ENCODE measurements around the gene SPATC1L.

The SPATC1L gene

DNA sequence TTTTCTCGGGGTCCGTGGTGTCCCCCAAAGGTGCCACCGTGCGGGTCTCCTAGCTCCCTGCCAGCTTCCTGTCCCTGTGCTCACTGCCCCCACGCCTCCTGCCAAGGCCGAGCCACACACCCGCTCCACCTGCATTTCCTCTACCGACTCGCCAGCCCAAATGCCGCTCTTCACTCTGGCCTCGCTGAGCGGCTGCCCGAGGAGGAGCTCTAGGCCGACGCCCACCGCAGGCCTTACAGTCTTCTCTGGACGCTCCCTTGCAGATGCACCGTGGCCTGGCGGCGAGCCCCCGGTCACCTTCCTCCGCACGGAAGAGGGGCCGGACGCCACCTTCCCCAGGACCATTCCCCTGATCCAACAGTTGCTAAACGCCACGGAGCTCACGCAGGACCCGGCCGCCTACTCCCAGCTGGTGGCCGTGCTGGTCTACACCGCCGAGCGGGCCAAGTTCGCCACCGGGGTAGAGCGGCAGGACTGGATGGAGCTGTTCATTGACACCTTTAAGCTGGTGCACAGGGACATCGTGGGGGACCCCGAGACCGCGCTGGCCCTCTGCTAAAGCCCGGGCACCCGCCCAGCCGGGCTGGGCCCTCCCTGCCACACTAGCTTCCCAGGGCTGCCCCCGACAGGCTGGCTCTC lies 55.2 kb downstream of the SPATC1L start:
- DNase-seq, result no peak

DNA sequence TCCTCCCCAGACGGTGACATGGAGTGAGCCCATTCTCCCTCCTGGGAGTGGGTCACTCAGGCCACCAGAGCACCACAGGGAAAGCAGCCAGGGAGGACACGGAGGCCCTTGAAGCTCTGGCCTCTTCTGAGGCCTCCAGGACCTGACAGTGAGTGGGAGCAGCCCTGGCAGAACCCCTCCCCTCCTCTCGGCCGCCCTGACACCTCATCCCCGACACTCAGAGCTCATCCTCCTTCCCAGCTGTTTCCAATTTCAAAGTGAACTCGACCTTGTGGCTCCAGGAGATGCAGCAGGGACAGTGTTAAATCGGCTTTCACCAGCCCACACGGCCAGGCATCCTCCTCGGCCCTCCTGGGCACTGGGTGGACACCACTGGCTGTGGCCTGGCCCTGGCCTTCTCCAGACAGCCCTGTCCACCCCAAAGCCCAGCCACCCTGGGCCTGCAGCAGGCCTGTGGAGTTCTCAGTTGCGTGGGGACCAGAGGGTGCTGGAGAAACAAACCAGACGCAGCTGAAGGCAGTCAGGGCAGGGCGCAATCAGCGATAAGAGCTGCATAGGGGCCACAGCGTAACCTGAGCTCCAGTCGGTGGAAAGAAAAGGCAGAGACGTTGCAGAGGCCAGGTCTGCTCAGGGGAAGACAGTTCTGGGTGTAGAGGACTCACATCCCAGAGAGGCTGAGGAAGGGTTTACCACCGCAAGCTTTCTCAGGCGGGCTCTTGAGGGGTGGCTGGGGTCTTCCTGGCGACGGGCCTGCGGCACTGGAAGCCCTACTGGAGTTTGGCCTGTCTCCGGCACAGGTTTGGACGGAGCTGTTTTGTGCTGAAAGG lies 55.9 kb downstream of the SPATC1L start:
- DNase-seq, result no peak

DNA sequence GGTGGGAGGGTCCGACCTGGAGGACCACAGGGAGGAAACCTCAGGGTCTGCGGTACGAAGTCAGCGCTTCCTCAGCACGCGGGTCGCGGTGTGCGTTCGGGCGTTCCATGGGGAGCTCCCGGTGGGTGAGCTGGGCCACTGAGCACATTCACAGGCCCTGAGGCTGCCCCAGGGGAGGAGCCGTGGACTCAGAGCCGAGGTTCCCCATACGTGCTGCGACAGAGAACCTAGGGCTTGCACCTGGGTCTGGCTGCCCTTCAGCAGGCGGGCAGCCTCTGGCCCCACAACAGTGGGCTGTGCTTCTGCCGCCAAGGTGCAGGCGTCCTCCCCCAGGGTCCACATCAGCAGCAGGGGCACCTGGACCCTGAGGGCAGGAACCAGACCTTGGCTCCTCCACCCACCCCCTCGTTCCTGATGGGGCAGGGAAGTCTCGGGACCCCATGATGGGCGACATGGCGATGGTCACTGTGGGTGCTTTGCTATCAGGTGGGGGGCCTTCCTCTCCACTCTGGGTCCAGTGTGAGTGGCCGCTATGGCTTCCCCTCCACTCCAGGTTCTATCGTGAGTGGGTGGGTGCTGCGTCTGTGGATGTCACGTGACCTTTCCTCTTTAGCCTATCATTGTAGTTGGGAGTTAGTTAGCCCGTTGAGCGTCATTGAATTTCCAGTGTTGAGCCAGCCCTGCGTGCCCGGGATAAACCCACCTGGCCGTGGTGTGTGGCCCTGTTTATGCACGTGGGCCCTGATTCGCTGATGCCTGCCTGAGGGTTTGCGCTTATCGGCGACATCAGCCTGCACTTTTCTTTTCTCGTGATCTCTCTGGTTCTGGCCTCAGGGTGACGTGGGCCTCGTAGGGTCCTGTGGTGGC lies 56.8 kb downstream of the SPATC1L start:
- DNase-seq, result no peak

DNA sequence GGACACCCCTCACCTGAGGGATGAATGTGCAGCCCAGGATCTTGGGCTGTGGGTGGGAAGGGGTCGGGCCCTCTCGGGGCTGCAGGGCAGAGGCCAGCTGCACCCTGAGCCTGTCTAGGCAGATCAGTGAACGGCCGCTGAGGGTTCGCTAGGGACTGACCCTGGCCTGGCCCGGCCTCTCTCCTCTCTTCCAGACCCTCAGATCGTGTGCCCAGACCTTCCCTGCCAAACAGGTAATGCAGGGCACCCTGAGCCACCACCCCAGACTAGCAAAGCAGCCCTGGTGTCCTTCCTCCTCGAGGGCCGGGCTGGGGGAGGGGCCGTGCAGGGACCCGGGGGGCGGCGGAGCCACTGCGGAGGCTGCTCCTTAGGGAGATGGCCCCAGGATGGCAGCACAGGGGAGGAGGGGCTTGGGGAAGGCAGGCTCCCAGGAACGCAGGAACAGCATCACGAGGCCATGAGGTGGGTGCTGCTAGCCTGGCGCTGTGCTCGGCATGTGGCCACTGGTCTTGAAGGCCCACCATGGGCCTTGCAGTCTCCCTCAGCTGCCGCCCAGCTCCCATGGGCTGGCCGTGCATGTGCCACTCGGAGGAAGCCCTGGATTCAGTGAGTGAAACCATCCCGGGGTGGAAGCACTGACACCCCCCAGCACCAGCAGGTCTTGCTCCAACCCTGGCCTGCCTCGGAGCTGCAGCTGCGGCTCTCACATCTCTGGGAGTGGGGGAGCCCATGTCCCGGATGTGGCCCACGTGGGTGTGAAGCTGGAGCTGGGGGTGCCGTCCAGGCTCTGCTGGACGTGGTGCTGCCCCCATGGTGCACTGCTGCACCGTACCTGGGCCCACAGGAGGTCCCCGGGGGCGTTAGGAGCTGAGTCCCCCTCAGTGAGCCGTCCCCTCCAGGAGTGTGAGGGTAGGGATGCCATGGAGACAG lies 57.7 kb downstream of the SPATC1L start:
- DNase-seq, result no peak

DNA sequence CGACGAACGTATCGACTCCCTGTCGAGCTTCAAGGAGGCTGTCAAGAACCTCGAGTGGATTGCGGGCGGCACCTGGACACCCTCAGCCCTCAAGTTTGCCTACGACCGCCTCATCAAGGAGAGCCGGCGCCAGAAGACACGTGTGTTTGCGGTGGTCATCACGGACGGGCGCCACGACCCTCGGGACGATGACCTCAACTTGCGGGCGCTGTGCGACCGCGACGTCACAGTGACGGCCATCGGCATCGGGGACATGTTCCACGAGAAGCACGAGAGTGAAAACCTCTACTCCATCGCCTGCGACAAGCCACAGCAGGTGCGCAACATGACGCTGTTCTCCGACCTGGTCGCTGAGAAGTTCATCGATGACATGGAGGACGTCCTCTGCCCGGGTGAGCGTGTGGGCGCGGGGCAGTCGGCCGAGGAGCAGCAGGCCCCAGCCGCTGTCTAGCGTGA lies 58.4 kb downstream of the SPATC1L start:
- DNase-seq, result no peak

DNA sequence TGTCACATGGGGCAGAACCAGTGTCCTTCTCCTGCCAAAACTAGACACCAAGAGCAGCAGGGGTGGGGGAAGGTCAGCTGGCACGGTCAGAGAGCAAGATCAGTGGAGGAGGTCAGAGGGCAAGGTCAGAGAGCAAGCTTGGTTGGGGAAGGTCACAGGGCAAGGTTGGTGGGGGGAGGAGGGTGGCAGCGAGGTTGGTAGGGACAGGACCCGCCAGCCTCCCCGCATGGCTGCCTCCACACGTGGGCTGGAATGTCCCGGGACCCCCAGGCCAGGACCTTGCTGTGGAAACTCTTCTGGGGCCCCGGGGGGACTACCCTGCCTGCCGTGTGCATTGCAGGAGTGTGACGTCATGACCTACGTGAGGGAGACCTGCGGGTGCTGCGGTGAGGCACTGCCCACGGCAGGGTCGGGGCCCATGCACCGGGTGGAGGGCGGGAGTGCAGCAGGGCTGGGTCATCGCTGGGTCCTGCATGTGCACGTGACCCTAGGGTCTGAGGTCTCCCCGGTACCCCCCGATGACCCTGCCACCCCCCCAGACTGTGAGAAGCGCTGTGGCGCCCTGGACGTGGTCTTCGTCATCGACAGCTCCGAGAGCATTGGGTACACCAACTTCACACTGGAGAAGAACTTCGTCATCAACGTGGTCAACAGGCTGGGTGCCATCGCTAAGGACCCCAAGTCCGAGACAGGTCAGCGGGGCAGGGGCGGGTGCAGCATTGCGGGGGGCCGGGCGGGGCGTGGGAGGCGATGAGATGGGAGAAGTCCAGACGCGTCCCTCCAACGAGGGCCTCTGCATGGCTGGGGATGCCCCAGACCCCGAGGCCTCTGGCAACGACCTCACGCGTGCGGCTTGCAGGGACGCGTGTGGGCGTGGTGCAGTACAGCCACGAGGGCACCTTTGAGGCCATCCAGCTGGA lies 59.1 kb downstream of the SPATC1L start:
- DNase-seq, result no peak

DNA sequence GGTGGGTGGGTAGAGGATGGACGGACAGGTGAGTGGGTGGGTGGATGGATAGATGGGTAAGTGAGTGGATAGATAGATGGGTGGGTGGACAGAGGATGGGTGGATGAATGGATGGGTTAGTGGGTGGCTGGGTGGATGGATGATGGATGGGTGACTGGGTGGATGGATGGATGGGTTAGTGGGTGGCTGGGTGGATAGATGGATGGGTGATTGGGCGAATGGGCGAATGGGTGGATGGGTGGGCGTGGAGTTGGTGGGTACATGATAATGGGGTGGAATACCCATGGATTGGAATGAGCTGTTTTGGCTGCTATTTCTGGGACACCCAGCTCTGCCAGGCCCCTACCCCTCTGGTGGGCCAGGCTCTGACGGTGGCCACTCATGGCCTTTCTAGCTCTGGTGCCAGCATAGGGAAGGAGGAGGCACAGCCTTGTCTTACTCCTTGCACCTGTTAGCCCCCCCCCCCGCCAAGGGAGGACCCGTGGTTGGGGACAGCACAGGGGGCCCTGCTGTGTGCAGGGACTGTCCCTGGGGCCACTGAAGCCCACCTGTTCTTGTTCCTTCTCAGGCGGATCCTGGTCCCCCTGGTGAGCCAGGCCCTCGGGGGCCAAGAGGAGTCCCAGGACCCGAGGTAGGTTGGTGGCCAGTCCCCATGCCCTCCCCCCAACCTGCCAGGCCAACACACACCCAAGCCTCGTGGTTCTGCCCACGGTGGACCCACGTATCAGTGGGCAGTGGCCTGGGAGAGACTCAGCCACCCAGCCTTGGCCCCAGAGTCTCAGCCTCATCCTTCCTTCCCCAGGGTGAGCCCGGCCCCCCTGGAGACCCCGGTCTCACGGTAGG lies 60.0 kb downstream of the SPATC1L start:
- DNase-seq, result no peak

DNA sequence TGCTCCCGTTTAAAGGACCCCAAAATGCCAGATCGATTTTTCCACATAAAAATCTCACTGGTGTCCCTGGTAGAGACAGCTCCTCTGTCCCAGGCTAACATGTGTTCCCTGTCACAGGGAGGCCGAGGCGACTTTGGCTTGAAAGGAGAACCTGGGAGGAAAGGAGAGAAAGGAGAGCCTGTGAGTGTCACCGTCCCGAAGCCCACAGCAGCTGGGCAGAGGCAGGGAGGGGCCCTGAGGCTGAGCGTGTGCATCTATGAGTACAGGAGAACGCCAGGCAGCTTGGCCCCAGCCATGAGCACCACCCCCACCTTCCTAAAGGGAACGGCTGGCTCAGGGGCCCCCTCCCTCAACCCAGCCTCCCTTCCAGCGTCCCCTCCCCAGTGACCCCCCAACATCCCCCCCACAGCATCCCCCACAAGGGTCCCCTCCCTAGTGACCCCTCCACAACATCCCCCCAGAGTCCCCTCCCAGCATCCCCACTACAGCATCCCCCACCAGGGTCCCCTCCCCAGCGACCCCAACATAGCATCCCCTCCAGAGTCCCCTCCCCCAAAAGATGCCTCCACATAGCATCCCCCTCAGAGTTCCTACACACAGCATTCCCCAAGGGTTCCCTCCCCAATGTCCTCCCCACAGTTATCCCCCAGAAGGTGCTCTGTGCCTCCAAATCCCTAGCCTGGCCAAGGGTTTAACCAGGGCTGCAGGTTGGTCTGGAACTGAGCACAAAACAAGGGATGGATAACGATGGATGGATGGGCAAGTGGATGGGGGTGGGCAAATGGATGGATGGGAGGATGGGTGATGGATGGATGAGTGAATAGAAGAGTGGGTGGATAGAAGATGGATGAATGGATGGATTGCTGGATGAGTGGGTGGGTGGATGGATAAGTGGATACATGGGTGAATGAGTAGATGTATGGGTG lies 61.2 kb downstream of the SPATC1L start:
- no peak for DNase-seq

DNA sequence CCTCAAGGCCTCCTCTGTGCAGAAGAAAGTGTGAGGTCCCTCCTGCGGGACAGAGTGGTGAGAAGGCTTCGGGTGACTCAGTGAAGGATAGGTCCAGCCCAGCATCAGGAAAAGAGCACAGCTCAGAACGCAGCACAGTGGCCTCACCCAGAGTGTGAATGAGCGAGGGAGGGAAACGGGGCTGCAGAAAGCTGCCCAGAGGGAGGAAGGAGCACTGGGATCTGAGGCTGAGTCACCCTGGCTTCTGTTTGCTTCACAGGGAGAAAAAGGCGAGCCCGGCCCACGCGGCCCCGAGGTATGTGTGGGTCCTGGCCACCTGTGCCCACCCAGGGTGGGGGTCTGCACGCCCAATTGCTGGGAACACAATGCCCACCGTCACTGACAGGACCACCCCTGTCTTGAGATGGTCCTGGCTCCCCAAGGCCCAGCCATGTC lies 62.0 kb downstream of the SPATC1L start:
- no peak for DNase-seq

DNA sequence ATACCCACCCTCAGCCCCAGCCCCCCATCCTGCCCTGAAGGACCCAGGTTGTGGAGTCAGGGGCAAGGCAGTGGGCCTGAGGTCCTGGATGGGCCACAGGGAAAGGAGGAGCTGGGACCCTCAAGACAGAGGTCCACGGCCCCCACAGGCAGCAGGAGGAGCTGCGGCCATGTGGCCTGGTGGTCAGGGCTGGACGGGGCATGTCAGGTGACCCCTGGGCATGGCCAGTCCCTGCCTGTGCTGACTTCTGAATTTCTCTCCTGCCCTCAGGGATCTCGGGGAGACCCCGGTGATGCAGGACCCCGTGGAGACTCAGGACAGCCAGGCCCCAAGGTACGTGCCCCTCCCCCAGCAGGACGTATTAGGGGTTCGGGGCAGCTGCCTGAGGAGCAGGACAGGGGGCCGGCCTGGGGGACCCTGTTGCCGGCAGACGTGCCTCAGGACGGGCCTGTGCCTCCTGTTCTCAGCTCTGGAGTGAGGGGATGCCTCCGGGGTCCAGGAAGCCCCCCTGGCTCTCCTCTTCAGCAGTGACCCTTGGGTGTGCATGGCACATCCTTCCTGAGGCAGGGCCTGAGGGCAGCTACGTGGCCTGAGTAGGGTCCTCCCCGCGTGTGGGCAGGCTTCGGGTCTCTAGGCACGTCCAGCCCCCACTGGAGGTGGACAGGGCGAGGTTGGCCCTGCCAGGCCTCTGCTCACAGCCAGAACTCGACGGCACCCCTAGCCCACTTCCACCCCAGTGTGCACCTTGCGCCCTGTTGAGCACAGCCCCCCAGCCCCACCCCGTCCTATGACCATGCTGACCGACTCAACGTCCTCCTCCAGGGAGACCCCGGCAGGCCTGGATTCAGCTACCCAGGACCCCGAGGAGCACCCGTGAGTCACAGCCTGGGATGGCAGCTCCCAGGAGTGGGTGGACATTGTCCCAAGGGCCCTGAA lies 62.7 kb downstream of the SPATC1L start:
- no peak for DNase-seq

DNA sequence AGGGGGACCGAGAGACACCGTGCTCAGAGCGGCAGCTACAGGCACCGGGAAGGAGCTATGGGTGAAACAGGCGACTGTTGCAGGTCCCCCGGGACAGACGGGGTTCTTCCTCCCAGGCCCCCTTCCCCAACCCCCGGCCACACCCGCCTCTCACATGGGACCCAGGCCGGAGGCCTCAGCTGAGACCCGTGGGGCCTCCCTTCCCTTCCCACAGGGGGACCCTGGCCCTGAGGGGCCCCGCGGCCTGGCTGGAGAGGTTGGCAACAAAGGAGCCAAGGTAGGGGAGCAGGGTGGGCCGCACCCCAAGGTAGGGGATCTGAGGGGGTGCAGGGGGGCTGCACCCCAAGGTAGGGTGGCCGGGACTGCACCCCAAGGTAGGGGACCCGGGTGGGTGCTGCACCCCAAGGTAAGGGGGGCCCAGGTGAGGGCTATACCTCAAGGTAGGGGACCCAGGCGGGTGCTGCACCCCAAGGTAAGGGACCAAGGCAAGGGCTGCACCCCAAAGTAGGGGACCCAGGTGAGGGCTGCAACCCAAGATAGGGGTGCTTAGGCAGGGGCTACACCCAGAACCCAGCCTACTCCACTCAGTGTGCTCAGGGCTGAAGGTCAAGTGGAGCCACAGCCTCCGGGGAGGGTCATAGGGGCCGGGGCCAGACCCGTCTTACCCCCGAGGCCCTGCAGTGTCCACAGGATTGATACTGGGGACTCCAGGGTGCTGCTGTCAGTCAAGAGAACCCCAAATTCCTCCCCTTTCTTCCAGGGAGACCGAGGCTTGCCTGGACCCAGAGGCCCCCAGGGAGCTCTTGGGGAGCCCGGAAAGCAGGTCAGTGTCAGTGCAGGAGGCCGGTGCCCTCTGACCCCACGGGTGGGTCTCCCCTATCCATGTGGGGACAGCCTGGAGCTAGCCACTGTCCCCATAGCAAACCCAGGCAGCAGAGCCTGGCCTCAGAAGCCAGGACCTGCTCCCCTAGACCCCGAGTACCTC lies 63.7 kb downstream of the SPATC1L start:
- DNase-seq, result no peak

DNA sequence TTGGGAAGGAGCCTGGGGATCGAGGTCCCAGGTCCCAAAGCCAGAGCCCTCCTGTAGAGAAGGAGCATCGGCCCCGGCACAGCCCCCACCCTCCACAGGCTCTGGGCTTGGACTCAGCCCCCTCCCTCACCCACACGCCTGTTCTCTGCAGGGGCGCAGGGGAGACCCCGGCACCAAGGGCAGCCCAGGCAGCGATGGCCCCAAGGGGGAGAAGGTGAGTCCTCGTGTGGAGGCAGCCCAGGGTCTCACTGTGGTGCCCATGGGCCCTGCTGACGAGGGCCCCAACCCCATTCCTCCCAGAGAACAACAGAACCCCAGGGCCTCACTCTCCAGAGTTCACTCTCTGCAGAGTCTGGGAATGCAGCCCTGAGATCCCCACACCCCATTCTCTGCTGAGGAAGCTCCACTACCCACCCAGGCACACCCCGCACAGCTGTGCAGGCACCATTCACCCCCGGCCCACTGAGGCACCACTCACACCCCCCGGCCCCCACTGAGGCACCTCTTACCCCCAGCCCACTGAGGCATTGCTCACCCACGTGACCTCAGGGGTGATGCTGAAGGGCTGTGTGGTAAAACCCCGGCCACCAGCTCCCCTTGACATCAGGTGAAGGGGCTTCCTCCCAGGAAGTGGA lies 64.5 kb downstream of the SPATC1L start:
- no peak for DNase-seq

DNA sequence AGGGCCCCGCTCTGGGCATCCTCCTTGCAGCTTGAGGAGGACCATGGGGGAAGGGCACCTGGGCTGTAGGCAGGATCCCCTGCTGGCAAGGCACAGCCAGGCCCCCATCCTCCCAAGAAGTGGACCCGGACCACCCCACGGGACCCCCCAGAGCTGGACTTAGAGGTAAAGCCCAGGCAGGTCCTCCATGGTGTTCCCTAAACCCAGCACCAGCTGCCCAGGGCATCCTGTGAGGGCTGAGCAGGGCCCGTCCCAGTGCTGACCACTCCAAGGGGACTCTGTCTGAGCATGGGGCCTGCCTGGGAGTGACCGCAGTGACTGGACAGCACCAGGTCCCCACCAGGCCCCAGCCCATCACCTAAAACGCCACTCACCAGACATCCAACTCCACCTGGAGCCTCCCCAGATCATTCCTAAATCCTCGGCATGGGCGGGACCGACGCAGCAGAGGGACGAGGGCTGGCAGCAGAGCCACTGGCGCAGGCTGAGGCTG lies 65.1 kb downstream of the SPATC1L start:
- no peak for DNase-seq

DNA sequence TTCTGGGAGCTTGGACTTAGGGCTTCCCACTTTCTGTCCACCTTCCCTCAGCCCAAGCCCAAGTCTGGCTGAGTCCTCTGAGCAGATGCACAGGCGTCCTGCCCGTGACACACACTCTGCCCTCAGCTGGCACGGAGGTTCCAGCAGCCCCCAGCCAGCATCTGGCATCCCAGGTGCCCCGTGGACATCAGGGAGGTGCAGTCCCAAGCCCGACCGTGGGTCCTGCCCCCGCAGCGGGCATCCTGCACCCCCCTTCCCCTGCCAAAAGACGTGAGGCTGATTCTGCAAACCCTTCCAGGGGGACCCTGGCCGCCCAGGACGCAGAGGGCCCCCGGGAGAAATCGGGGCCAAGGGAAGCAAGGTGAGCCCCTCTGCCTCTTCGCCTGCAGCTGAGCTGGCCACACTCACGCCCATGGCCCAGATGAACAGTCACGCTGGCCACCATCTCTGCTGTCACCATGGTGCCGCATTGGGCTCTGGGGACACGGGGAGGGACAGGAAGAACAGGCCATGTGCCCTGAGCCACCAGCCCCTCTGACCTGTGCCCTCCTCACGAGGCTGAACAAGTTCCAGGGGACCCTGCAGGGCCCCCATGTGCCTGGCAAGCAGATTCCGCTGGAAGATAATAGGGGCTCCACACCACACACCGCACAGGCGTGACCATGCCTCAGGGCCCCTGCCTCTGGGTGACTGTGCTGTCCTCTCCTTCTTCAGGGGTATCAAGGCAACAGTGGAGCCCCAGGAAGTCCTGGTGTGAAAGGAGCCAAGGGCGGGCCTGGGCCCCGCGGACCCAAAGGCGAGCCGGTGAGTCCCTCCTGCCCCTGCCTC lies 65.7 kb downstream of the SPATC1L start:
- DNase-seq, result no peak
